GM19025 (cell line): ENCODE measurements around the gene BHLHE23.

Source experiments
- ATAC-seq: cut with Tn5 transposase; IDR thresholded peaks from one replicate; pipeline ENCODE4 v1.9.1; 2021; ENCODE audit warnings: mild to moderate bottlenecking, low read depth, moderate library complexity; ENCODE audit not compliant: unreplicated experiment

The BHLHE23 gene

DNA sequence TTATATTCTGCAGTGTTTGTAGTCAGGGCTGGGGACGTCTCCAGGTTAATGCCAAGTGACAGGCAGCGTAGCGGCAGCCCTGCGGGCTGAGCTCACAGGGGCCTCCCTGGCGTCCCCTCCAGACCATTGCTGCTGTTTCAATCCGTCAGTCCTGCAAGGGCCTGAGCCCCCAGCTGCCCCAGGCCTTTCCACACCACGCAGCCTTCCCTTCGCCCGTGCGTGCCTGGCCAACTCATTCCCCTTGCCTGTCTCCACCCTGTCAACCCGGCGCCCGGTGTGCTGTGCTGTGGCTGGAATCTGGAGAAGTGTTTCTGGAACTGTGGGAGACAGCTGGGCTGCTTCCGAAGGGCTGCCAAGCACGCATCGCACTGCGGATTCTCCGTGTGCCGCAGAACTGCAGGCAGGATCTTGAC, 11.9 kb downstream of the BHLHE23 start:
- no peak for ATAC-seq

DNA sequence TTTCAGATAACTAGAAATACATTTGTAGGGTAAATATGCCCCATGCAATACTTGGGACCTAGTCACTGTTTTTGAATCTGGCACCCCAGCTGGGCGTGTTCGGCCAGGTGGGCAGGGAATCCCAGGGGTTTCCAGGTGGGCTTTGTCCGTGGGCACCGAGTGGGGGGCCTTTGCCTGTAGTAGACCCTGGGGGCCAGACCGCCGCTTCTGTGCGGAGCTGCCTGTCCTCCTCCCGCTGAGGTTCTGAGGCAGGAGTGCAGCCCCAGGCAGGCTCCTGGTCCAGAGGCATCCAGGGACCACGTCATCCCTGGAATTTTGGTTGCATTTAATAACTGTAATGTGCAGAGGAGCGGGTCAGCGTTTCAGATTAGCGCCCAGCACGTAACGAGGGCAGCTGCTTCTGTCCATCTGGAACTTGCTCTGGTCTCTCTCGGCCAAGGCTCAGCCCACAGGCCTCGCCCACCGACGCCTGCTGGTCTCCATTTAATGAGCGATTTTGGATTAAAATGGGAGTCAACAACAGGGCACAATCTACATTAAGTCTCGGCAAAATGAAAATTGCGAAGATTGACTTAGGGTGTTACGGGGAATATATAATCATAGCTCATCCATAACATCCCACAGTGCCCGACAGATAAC, 12.8 kb downstream of the BHLHE23 start:
- no peak for ATAC-seq

DNA sequence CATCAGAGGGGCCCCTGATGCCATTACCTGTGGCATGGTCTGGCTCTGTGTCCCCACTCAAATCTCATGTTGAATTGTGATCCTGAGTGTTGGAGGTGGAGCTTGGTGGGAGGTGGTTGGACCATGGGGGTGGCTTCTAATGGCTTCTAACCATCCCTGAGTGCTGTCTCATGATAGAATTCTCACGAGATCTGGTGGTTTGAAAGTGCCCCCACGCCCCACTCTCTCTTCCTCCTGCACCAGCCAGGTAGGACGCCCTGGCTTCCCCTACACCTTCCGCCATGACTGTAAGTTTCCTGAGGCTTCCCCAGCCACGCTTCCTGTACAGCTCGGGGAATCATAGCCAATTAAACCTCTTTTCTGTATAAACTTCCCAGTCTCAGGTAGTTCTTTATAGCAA, 14.9 kb downstream of the BHLHE23 start:
- no peak for ATAC-seq

DNA sequence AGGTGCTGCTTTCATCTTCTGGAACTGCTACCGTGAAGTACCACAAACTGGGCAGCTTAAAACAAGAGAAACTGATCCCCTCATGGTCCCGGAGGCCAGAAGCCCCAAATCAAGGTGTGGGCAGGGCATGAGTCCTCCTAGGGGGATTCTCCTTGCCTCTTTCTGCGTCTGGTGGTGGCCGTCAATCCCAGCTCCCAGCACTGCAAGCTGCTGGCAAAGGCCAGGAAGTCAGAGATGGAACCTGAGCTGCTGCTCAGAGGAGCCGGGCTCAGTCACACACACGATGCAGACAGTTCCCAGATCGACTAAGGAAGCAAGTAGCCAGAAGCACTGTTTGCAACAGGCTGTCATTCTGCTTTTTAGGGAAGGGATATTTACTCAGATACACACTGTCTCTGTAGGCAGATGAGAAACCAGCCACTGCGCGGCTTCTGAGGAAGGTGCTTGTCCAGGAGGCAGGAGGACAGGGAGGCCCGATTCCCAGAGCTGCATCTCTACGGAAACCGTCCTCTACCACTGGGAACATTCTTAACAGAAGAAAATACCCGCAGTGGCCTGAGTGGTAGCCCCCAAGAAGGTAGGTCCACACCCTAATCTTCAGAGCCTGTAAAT, 15.5 kb downstream of the BHLHE23 start:
- no peak for ATAC-seq

DNA sequence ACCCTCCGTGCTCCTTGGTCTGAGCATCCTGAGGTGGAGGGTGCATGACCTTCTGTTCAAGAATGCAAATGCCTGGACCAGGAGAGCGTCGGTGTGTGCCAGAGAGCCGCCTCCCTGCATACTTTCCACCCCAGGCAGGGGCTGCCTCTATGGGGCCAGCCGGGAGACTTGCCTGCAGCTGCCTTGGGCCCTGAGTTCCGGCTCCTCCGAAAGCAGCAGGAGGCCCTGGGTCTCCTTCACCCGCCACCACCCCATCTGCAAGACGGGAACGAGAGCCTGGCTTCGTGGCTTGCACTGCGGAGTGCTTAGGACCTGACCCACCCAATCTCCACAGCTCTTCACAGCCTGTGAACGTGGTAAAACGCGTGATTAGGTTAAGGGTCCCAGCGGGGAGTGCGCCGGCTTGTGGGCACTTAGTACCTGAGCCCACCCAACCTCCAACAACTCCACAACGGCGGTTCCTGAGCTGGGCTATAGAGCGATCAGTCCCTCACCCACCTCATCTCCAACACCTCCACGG, 16.4 kb downstream of the BHLHE23 start:
- no peak for ATAC-seq

DNA sequence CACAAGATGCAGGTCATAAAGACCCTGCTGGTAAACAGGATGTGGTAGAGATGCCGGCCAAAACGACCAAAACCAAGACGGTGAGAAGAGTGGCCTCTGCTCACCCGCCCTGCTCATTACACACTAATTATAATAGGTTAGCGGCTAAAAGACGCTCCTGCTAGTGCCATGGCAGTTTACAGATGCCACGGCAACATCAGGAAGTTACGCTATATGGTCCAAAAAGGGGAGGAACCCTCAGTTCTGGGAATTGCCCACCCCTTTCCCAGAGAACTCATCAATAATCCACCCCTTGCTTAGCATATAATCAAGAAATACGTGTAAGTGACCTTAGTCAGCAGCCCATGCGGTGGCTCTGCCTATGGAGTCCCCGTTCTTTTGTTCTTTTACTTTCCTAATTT, 17.6 kb downstream of the BHLHE23 start:
- ATAC-seq, result no peak

DNA sequence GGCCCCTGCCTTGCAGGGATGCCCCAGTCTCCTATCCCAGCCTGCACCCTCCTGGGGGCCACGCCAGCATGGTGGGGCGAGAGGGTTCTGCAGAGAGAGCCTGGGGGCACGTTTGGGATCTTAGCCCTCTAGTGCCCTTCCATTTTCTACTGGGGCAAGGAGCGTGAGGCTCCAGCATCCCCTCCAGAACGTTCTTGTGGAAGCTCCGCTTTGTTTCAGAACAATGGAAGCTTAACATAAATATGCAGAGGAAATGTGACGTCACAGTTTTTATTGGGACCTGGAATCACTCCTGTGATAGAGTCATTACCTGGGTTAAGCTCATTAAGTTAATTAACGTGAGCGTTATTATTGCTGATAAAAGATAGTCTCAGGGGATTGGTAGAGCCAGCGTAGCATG, 19.6 kb downstream of the BHLHE23 start:
- ATAC-seq, result no peak

DNA sequence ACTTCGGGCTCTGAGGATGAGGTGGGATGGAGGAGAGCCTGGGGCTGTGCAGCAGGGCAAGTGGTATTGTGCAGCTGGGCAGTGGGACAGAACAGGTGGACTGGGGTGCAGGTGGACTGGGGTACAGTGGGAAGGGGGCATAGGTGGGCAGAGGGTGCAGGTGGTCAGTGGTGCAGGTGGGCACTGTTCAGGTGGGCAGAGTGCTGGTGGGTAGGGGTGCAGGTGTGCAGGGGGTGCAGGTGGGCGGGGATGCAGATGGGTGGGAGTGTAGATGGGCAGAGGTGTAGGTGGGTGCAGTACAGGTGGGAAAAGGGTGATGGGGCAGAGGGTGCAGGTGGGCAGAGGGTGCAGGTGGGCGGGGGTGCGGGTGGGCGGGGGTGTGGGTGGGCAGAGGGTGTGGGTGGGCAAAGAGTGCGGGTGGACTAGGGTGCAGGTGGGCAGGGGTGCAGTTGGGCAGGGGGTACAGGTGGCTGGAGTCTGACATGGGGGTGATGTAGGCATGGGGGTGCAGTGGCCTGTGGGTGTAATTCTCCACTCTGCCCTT, 20.4 kb downstream of the BHLHE23 start:
- ATAC-seq, result no peak

DNA sequence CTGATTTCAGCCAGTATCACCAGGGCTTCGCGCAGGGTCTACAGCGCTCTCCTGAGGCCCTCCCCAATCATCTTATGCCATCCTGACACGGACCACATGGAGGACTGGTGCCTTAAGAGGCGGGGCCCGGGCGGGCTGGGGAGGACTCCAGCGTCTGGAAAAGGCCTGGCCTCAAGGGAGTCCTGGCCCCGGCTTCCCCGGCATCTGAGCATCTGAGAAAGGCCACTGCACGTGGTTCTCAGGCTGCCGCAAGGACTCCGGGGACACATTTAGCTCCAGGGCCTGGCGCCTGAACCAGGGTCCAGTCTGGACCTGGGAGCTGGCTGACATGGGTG, 21.4 kb downstream of the BHLHE23 start:
- no peak for ATAC-seq

DNA sequence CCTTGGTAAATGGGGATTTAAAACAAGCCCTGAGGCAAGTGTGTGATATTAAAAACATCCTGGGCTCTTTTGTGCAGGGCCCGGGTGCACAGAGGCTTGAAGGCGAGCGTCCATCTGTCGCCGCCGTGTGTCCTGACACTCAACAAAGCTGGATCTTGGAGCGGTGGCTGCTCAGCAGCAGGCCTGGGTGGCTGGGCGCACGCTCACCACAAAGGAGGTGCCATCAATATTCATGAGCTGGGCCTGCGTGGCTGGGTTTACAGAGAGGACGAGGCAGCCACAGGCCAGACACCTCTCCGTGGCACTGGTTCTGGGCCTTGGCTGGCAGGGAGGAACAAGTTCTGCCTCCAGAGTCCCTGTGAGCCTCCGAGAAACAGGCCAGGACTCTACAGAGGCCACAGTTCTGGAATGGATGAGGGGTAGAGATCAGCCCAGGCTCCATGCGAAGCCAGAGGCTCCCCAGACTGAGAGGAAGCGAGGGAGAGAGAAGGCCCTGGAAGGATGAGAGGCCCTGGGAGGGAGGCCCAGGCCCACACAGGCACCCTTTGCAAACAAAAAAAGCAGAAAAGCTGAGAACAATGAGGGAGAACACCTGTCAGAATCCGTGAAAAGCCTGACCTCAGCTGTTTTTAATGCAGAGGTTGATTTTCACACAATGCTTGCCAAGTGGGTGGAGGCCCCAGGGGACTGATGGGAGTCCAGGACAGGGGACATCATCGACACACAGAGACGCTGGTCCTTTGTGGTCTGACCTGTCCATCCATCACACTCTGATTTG, 21.9 kb downstream of the BHLHE23 start:
- no peak for ATAC-seq

DNA sequence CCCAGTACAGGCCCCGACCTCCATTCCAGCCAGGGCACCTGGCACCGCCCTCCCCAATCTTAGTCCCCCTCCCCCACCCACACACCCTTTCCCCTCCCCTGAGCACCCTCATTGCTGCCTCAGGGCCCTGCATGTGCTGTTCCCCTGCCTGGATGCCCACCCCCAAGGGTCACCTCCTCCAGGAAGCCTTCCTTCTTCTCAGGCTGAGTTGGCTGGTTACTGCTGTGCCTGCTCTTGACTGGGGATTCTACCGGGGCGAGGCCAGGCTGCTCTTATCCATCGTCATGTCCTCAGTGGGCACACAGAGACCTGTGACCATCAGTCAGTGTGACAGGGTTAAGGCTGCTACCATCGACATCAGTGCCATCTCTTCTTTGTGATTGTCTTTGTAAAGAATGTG, 23.6 kb downstream of the BHLHE23 start:
- ATAC-seq, result no peak

DNA sequence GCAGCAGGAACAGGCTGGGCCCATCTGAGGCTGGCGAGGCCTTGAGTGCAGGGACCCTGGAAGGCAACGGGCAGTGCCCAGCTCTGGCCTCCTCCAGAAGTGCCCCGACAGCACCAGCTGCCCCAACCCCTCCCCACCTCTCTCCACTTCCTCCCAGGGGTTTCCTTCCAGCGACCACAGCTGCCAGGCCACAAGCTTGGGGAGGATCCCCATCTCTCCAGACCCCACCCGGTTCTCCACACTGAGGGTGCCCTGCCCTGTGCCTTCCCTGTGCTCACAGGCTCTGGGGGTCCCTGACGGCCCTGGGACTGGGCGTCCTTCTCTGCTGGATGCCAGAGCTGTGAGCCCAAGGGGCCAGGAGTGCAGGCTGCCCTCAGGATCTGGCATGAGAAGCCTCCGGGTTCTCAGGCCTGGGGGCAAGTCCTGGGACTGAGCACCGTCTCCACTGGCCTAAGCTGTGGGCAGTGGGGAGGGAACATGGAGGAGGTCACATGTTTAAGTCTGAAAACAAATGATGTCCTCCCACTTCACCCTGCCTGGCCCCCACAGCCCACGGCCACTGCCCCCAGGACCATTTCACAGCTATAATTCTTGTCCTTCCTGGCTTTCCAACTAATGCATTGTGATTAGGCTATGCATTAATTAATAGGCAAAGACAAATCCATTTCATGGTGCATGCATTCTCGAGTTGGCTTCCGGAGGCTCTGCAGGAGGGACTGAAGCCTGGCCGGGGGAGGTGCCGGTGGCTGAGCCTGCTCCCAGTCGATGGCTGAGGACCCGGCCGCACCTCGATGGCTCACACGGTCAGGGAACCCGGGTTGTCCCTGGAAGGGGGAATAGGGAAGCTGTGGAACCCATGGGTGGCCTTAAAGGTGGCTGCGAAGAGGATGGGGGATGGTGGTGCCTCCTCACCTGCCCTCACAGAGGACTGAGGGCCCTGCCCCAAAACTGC, 24.4 kb downstream of the BHLHE23 start:
- no peak for ATAC-seq

DNA sequence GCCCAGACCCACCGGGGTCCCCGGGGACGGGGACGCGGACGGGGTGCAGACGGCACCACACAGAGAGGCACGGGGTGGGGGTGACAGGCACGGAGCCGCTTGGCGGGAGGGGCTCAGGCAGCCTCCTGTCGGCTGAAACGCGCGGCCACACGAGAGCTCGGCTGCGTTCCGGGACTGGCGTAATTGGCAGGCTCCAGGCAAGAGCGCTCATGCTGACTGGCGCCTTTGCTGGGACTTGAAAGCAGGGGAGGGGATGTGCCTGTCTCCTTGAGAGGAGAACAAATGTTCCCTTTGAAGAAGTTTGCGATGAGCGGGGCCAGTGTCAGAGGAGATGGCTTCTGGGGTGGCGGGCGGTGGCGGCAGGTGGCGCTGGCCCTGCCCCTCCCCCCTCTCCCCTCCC, 25.8 kb downstream of the BHLHE23 start:
- no peak for ATAC-seq

DNA sequence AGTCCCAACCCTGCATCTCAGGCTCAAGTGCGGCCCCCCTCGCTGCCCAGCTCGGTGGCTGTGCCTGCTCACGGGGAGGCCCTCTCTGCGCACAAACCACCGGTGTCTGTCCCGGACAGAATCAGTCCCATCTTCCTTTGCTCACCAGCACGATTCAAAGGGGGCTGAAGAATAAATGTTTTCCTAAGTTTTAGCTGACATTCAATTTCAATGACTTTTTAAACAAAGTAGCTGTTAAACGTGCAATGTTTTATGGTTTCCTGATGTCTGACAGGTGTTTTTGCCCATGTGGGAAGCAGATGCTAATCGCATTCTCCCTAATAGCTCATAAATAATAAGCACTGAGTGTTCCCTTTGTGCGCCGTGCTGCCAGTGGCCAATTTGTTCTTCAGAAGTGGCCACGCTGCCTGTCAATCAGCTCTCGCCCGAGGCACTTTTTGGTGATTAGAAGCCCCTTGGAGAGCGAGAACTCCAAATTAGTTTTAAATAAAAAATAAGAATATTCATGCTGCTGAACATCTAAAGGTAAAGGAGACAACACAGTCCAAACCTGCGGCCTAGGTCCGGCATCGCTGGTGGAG, 26.3 kb downstream of the BHLHE23 start:
- no peak for ATAC-seq

DNA sequence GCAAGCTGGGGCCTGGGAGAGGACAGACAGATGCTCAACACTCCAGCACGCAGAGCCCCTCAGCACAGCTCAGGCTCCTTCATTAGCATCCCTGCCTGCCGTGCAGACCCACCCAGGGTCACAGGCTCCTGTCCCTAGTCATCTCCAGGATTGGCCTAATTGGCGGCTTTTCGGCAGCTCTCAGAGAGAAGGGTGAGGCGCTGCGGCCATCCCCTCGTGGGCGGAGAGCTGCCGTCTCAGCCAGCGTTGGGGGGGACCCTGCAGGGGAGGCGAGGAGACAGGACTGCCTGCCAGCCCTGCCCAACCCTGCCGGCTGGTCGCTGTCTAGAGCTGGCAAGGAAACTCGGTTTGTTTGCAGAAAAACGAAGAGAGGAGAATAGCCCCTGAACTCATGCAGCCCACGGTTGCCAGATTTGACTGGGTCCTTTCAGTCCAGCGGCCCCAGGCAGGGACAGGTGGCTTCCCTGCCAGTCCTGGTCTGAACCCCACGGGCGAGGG, 26.8 kb downstream of the BHLHE23 start:
- no peak for ATAC-seq

DNA sequence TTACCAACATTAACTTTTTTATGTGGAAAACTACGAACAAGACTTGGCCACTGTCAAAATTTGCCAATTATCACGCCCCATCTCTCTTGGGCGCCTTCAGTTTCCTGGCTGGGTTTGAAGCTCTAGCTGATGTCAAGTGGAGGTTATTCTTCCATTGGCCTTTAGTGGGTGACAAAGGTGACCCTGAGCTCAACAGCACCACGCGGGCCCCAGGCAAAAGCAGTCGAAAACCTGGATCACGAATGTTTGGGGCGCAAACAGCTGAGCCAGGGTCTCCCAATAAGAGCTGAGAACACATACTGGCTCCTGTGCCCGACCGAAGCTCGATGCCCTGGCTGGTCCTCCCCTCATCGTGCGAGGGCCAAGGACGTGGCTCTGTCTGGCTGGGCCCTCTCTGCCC, 27.5 kb downstream of the BHLHE23 start:
- ATAC-seq, result no peak

DNA sequence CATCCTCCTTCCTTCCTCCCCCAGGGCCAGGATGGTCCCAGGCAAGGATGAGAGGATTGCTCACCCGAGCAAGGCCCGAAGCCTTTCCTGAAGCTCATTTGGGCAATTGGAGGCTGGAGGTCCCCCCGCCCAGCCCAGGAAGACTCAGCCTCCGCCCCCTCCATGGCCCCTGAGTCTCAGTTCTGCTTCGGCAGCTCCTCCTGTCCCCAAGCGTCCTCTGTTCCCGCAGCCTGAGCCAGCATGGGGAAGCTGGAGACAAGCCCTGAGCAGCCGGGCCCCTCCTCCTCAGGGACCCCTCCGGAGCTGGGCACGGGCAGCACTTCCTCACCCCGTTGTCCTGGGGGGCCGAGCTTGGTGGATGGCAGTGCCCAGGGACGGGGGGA, 28.2 kb downstream of the BHLHE23 start:
- no peak for ATAC-seq

DNA sequence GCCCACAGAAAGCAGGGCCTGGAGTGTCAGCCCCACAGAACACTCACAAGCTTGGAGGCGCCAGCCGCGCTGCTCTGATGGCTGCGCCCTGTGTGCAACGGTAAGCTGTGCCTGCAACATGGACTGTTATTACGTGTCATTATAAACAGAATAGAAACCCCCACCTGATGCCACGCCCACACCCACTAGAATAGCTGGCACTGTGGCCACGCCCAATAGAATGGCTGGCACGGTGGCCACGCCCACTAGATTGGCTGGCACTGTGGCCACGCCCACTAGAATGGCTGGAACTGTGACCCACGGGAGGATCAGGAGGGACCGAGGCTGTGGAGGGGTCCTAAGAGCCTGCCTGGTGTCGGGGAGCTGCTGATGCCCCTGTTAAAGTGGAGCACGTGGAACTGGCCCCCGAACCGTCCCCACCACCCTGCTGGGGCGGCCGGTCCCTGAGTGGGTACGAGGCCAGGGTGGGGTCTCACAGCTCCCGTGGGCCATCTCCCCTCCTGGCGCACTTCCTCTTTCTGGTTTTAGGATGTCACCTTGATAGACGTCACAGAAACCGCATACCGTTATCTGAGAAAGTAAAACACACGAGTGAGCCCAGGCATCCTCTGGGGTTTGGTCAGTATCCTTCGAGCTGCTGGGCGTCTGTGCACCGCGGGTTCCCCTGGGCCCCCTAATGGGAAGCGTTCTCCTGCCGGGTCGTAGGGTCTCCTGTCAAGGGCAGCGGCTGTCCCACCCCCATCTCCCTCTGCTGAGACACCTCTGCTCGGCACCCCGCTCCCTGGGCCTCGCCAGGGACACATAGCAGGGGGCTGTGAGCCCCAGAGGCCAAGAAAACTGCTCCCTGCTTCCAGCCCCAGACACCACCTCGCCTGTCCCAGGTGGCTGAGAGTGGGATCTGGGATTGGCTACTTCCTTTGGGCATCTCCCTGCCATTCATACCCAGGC, 28.9 kb downstream of the BHLHE23 start:
- no peak for ATAC-seq

DNA sequence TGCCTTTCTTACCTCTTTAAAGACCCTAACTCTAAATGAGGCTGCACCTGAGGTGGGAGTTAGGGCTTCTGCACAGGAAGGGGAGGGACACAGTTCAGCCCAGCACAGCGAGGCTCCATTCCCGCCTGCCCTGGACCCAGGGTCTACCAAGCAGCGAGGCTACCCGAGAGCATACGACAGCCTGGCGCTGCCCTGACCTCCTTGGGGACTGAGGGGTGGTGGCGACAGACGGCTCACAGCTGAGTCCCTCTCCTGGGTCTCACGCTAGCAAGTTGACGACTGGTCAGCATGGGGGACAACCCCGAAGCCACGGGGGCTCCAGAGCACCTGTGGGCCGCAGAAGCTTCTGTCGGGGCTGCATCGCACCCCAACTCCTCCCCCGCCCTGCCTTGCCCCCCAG, 29.9 kb downstream of the BHLHE23 start:
- ATAC-seq, result no peak
